Measurements from ENCODE around the gene KLC3.
"Not testable (repeated sequence)": the region's sequence is repeated elsewhere in the genome, so short reads cannot be mapped to it uniquely, and the experiment has no call there.

- not testable (repeated sequence) for TF ChIP-seq CTCF (IDR thresholded peaks at IDR 0.05); EZH2 (IDR thresholded peaks at IDR 0.05; ENCODE audit: borderline replicate concordance, insufficient read depth, low read depth, low read length, poor library complexity, severe bottlenecking)
Measured at GRCh38 chr19:45309322-45309721, 31.2 kb upstream of the KLC3 start.

Measured in B cell (primary cell).